Activated CD8-positive, alpha-beta memory T cell treated with anti-CD3 and anti-CD28 coated beads, Interleukin-2, amount 50 U/mL, for 48 hours (primary cell): Measurements from ENCODE around the gene PDE4D.
"Not testable (repeated sequence)": the region's sequence is repeated elsewhere in the genome, so short reads cannot be mapped to it uniquely, and the experiment has no call there.

ENCODE experiments used
- DNase-seq: peaks from one replicate; pipeline ENCODE4 v3.0.0-alpha.2; 2020

The PDE4D gene

DNA sequence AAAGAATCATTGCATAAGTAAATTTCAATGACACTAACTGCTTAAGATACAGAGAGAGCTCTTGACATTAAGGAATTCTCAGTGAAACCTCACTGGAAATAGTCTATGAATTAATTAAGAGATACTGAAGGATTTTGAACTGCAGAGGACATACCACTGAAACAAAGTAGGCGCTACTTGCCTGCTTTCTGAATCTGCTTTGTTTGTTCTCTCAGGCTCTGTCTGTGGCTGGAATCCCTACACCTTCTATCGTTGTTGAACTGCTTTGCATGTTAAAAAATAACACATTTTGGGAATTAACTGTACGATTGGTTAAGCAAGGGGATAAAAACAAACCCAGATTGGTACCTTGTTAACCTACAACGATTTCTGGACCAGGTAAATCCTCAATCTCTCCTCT is 435.2 kb downstream of the PDE4D start:
- no peak for DNase-seq

DNA sequence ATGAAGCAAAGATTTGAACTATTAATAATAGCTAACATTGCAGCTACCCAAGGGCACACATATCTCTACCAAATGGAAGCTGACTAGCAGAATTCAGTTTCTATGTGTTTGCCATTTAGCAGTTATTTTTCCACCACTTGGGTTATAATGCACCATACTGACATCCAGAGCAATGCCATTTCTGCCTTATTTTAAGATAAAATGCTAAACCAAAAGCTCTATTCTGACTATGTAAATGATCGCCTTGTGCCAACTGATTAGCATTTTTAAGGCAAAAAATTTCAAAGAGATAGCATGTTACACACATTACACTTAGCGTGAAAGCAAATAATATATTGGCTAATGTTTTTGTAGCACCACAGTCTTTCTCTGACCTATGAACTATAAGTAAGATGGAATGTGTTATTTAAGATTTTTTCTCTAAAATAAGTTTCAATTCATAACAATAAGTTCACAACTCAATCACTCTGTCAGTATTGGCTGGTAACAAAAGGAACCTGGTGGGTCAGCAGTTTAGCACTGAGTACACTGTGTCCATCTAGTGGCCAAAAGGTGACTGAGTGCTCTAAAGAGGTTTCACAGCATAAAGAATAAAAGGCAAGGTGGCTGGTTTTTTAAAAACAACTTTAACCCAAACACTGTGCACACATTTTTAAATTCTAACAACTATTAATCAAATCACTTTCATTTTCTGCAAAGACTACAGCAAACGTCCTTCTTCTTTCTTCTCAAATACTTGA is 443.5 kb downstream of the PDE4D start:
- DNase-seq, result no peak

DNA sequence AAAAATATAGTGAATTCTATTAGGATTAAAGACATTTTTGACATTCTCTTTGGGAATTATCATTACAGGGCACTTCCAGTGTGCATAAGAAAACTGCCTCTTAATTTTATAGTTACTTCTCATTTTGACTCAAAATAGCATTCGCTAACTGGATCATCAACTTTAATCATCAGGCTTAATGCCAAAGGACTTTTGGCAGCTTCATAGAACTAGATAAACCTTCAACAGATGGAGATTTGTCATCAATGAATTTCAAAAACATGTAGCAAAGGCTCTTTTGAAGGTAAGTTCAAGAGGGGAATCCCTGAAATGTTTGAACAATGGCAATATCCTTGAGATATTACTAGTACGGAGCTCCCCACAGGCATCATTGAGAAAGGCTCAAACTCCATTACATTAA is 447.2 kb downstream of the PDE4D start:
- DNase-seq, result no peak

DNA sequence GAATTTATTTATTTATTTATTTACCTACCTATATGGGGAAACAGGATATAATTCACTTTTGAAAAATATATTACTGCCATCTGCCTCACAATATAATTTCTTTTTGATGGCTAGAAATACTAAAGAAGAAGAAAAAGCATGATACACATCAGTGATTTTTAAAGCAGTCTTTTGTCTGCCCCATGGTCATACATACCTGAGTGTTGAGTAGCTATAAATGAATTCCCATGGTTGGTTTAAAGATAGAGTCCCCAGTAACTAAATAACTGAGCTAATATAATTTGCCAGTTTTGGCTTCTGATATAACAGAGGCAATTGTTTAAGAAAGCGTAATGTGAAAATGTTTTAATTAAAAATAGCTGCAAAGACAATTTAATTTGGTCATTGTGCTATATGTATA is 447.8 kb downstream of the PDE4D start:
- DNase-seq, result no peak

DNA sequence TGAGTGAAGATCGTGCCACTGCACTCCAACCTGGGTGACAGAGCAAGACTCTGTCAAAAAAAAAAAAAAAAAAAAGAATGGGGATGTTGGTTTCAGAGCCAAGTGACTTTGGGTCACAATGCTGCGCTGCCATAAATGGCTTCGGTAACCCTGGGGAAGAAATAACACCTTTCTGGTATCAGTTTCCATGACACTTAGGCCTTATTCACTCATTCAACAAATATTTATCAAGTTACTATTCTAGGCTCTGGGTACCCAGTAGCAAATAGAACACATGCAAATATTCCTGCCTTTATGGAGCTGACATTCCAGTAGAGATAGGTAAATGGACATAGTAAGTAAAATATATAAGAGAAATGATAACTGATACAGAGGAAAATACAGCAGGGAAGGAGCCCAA is 454.2 kb downstream of the PDE4D start:
- DNase-seq, result no peak

DNA sequence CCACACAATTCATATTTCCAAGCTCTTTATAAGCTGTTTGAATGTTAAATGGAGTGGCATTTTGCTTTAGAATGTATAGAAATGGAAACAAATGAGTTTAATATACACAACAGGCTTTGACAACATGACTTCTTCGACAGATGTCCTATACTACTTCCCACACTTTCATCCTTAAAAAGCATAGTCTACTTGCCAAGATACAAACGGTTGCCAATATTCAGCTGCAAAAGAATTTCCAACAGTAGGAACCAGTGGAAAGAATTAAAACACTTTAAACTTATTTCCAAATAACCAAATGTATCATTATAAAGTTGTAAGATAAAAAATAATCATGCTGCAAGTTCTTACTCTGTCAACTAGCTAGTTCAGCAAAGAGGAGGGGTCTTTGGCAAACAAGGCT is 456.4 kb downstream of the PDE4D start:
- DNase-seq, result no peak

DNA sequence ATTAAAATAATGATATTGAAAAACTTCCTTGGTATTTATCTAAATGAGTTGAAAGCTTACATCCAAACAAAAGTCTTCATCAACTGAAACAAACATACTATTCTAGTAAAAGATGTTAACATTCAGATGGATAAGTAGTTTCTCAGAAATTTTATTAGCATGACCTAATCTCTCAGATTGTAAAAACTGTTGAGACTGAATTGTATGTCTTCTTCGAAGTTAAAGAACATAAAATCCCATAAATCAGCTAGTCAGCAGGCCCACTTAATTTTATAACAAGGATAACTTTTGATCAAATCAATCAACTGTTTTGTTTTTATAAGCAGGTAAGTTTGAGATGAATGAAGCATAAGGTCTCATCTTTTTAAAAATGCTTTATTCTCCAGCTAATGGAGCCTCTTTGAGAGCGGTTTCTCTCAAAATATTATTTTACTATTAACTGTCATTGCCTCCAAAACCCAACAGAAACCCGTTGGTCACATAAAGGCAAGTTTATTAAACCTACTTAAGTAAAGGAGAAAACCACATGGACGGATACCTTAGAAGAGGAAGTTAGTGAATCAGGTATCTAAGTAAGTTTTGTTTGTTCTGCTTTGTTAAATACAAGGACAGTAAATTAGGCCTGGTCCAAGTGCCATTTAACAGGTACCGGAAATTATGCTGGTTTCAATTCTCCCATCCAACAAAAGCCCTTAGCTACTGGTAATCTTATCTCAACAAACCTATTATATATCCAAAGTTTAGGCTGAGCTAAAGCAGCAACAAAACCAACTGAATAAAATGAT is 457.0 kb downstream of the PDE4D start:
- no peak for DNase-seq

DNA sequence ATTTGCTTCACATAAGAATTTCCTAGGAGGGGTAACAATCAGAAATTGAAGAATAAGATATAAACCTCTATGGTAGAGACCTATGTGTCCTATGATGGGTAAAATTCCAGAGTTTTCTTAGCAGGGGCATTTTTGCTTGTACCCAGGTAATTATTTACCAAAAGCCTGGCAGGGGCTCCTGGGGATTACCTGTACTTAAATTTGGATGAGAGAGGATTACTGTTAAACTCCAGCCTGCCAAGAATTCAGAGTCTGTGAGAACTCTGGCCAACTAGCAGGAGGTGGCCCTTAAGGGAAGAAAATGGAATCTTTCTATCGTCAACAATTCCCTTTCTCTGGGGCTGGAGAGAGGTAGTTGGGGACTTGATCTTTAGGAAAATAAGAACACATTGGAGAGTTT is 460.4 kb downstream of the PDE4D start:
- no peak for DNase-seq

DNA sequence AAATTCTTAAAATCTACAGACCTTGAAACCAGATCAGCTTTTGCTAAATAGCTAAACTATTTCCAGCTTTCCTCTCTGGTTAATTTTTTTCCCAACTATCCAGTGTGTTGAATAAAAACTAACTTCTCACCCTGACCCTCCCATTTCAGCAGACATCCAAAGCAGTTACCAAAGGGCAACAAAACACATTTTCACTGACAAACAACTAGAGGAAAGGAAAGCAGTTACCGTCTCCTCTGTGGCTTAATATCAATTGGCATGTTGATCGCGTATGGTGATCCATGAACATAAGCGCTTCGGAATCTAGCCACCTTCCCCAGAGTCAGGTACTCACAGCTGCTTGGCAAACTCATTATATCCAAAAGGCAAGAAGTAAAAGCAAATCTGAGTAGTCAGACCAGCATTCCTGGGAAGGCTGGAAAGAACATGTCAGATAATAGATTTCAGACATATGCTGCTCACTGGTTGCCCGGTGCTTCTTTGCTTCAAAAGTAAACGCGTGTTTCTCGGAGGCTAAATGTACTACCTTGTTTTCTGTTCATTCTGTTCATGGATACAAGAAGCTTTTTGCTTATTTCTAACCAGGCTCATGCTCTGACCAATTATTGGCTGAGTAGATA is 463.4 kb downstream of the PDE4D start:
- DNase-seq, result no peak

DNA sequence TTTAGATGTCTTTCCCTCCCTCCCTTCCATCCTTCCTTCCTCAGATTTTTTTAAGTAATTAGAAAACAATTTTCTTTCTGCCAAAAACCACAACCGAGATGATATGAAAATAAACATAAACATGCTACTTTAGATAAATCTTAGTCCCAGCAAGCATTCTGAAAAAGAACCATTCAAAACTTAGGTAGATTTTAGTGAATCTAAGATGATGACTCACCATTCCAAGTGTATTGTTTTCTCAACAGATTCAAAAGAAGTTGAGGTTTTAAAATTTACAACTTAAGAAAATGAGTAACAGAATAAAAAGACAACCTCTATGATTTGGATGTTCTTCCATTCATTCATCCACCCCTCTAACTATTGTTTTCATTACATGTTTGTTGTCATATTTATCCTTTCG is 465.1 kb downstream of the PDE4D start:
- no peak for DNase-seq

DNA sequence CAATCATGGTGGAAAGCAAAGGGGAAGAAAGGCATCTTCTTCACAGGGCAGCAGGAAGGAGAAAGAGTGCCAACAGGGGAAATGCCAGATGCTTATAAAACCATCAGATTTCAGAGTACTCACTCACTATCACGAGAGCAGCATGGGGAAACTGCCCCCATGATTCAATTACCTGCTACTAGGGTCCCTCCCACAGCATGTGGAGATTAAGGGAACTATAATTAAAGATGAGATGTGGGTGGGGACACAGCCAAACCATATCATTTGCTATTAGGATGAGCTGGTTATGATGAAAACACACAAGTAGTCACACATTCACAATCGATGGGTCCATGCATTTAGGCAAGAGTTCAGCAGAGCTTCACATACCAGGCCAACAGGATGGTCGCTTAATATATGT is 469.0 kb downstream of the PDE4D start:
- no peak for DNase-seq

DNA sequence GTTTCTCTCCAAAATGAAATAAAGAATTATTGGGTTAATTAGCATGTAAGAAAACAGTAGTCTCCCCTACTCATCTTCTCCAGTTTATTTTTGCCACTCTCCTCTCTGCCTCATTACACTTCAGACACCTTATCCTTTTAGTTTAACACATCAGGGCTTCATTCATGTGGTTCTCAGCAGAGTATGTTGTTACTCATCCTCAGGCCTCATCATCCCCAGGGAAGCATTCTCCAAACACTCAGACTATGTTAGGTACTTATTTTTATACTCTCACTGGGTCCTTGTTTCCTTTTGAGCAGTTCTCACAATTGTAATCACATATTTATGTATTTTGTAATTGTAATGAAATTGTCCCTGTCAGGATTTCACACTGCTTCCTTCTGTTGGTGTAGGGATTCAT is 470.5 kb downstream of the PDE4D start:
- no peak for DNase-seq

DNA sequence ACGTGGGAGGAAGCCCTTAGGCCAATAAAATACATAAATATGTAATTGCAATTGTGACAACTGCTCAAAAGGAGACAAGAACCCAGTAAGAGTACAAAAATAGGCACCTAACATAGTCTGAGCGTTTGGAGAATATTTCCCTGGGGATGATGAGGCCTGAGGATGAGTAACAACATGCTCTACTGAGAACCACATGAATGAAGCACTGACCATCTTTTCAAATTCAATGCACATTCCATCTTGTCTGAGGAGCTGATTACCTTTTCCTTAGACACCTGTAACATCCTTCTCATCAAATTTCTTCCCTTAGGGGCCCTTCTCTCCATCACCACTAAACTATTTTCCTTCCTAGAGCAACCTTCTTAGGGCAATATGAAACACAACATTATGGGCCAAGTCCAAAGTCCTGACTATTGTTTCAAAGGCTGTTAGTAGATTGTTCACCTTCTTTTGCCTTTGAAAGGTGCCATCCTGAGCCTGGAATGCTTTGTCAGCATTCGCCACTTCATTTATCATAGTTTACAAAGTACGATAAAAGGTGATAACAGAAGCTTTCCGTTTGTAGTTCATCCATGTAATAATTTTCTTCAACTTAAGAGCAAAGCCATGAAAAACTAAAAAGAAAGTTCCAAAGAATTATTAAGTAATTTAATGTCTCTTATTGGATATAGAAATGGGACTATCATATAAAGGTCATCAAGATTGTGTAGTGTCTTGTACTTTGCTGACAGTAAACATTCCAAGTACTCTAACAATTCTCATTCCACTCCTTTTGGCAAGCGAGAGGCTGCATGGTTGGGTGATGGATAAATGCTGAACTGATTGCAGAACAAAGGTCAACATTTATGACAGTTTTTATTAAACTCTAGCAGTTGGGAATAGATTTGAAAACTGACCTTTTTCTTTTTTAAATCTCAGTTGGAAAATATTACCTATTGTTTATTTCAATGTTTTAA is 471.3 kb downstream of the PDE4D start:
- DNase-seq, result no peak

DNA sequence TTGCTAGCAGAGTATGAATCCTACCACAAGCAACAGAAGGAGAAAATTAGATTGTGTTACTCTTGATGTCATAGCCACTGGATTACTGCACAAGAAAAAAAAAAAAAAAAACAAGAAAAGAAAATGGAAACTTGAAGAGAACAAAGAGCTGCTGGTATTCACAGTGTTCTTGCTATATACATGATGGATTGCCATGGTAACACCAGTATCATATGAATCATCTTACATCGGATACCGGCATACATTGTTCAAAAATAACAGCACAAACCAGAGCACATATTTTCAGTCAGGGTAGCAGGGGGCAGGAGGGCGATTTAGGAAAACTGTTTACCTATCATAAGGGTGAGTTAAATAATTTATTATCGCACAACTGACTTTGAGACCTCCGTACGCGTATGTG is 472.9 kb downstream of the PDE4D start:
- no peak for DNase-seq

DNA sequence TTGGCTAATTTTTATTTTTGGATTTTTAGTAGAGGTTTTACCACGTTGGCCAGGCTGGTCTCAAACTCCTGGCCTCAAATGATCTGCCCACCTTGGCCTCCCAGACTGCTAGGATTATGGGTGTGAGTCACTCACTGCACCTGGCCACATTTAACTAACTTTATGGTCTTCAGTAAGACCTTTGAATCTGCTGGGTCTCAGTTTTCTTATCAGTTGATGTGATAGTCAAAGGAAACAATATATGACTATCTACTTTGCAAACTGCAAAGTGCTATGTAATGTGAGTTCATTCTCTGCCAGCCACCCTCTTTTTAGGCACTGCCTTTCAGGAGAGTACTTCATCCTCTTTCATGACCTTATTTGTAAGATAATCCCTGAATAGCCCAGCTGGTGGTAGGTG is 474.7 kb downstream of the PDE4D start:
- DNase-seq, result no peak

DNA sequence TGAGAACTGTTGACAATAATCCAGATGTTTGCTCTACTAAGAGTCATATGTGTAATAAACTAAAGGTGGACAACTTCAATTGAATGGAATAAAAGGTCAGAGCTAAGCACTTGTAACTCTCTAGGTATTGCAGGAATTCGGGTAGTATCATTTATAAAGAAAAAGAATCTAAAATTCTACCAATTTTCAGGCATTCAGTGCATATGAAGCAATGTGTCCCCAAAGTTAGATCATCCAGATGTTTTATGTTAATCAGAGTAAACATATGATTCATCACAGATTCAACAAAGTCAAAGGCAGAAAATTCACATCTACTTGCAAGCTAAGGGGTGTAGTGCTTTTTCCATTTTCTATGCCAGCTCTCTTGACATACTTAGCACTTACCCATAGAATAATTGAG is 477.1 kb downstream of the PDE4D start:
- DNase-seq, result no peak

DNA sequence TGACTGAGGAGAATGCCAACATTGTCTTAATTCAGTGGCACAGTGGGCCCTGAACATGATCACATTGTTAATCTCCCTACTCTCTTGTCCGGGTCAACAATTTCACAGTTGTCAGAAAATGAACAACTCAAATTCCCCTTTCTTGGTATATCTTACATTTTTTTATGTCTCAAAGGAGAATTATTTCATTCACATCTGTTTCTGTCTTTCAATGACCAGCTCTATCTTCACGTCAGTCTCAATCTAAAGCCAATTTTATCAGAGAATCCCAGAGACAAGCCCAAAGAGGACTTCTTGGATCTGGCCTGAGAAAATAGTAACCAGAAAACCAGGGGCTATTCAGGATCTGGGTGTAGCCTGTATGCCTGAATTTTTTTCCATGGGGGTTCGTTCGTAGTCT is 477.5 kb downstream of the PDE4D start:
- DNase-seq, result no peak

DNA sequence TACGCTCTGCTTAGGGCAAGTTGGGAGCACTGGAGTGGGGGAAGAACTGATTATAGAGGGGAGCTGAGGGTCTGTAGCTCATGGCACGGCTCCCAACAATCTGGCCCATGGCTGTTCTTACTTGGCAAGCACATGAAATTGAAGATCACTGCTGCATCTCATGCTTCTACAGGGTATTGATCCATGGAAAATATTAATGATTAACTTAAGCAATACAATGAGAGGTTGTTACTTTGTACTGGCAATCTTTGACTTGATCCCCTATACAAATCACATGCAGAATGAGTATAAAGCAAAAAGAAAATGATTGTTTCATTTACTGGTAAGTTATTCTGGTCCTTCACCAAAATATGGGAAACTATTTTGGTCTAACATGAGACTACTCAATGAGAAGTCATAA is 481.1 kb downstream of the PDE4D start:
- DNase-seq, result no peak

DNA sequence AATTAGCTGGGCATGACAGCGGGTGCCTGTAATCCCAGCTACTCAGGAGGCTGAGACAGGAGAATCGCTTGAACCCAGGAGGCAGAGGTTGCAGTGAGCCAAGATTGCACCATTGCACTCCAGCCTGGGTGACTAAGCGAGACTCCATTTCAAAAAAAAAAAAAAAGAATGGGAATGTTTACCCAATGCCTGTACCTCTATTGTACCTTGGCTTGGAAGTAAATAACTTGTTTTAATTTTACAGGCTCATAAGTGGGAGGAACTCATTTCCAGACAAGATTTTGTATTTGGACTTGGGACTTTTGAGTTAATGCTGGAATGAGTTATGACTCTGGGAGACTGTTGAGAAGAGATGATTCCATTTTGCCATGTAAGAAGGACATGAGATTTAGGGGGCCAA is 484.5 kb downstream of the PDE4D start:
- DNase-seq, result not testable (repeated sequence)

DNA sequence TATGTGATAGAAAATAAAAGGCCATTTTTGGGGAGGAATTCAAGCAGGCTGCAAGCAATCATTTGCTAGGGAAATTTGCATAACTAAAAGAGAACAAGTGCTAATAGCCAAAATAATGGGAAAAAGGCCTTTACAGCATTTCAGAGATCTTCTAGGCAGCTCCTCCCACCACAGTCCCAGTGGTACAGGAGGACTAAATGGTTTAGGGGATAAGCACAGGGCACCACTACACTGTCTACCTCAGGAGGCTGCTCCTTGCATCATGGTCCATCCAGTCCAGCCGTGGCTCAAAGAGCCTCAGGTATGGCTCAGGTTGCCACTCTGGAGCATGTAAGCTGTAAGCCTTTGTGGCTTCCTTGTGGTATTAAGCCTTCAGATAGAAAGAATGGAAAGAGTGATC is 485.6 kb downstream of the PDE4D start:
- no peak for DNase-seq

DNA sequence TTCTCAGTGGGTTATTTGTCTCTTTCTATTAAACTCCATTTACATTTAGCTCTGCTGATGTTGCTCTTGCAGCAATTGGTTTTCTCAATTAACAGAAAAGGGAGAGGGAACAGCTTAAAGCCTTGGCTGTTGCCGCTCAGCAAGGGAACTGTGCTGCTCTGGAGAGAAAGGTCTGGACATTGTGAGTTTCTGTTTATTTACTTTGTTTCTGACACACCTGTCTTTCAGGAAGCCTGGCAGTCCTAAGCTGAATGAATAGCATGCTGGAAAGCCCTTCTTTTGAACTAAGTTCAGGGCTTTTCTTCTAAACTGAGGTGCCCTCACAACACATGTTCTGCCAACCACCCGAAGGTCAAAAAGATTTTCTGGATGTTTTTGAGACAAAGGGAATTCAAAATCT is 491.9 kb downstream of the PDE4D start:
- DNase-seq, result no peak

DNA sequence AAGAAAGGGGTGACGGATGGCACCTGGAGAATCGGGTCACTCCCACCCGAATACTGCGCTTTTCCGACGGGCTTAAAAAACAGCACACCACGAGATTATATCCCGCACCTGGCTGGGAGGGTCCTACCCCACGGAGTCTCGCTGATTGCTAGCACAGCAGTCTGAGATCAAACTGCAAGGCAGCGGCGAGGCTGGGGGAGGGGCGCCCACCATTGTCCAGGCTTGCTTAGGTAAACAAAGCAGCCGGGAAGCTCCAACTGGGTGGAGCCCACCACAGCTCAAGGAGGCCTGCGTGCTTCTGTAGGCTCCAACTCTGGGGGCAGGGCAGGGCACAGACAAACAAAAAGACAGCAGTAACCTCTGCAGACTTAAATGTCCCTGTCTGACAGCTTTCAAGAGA is 498.6 kb downstream of the PDE4D start:
- not testable (repeated sequence) for DNase-seq
